Measurements from ENCODE around the gene C16orf96.

Gene C16orf96

DNA sequence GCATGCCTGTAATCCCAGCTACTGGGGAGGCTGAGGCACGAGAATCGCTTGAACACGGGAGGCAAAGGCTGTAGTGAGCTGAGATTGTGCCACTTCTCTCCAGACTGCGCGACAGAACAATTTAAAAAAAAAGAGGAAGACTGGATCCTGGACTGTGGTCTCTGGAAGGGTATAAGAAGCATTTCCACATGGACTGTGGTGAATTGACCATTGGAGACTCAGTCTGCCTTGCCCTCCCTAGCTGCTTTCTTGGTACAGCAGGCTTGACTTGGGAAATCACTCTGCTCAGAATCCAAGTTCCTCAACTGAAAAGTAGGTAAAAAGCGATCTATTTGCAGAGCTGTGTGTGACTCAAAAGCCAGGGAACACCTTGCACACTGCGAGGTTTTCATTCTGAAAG is 67.5 kb downstream of the C16orf96 start:
- DNase-seq: peak; percentile 19

GRCh38 chr16:4624015-4624826 is 68.1 kb downstream of the C16orf96 start, which contains the start of gene MGRN1:
MGRN1 (plus strand) TSS chr16:4624826; CDS start chr16:4624961, 135 bp downstream.
- peak; percentile 97 for DNase-seq

DNA sequence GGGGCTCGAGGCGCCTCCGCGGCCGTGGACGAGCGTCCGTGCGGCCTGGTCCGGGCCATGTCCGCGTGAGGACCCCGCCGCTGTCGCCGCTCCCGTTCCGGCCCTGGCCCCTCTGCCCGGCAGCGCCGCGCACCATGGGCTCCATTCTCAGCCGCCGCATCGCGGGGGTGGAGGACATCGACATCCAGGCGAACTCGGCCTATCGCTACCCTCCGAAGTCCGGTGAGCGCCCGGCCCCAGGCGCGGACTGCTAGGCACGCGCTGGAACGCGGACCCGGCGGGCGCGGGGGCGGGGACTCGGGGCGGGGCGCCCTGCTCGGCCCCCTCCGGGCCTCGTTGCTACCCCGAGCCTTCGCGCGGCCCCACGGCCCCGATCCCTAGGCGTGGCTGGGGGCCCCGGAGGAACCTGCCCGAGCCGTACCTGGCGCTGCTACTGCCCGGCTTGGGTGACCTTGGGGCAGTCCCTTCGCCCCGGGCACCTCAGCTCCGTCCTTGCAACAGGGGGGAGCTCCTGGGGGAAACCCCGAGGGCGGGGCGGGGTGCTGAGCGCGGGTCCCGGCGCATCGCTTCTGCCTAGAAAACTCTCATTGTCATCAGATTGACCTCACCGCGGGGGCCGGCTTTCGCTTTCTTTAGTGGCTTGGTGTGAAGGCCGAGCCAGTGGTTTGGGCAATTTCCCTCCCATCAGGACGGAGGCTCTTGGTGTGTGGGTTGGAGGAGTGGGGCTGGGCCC is 68.9 kb downstream of the C16orf96 start:
- DNase-seq: peak; percentile 83

DNA sequence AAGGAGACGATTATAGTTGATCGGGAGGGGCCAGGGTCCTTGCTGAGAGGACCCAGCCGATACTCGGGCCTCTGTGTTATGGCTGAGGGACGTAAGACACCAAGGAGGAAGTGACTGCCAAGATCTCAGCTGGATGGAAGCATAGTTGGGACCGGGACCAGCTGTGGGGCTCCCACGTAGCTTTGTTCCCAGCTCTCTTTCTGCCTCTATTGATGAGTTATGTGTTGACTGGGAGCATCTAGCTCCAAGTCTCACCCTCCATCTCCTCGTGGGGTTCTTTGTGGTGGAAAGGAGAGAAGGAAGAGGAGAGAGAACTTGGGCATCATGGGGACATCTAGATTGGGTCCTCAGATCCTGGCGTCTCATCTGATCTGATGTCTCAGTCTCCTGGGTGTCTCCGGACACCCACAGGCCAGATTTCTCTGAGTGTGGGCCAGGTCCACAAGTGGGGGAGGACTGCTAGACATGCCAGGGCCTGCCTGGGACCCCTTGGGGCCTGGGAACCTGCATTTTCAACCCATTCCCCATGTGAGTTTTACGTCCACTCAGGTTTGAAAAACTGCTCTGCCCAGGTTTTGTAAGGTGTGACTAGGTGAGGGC is 69.5 kb downstream of the C16orf96 start:
- DNase-seq: no peak

GRCh38 chr16:4626396-4626795 is 70.3 kb downstream of the C16orf96 start:
- DNase-seq: no peak

- no peak for DNase-seq
Observed at GRCh38 chr16:4628283-4628682, 72.1 kb downstream of the C16orf96 start.

DNA sequence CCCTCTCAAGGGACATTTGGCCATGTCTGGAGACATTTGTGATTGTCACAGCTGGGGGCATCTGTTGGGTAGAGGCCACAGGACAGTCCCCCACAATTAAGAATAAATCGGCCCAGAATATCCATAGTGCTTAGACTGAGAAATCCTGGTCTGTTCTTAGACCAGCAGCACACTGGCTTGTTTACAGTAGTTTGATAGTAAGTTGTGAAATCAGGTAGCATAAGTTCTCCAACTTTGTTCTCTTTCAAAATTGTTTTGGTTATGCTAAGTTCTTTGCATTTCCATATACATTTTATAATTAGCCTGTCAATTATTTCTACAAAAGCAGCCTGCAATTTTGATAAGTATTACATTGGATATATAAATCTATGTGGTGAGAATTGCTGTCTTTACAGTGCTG is 75.3 kb downstream of the C16orf96 start:
- no peak for DNase-seq

- no peak for DNase-seq
Observed at GRCh38 chr16:4633910-4634635, 77.9 kb downstream of the C16orf96 start.

GRCh38 chr16:4634768-4635167 is 78.6 kb downstream of the C16orf96 start:
- no peak for DNase-seq

DNA sequence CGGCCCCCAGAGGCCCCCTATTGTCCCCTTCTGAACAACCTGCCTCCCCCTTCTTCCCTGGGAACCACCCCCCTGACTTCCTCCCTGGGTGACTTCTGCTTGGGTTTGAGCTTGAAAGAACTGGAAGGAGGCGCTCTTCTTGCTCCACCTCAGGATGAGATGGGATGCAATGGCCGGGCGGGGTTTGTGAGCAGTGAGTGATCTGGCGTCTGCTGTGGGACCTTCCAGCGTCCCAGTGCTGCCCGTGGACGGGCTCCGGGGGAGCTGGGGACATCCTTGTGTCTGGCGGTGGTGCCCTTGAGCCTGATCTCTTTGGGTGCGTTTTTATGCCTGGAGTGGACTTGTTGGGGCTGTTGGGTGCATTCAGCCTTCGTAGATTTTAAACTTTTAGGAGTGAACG is 80.1 kb downstream of the C16orf96 start:
- no peak for DNase-seq

DNA sequence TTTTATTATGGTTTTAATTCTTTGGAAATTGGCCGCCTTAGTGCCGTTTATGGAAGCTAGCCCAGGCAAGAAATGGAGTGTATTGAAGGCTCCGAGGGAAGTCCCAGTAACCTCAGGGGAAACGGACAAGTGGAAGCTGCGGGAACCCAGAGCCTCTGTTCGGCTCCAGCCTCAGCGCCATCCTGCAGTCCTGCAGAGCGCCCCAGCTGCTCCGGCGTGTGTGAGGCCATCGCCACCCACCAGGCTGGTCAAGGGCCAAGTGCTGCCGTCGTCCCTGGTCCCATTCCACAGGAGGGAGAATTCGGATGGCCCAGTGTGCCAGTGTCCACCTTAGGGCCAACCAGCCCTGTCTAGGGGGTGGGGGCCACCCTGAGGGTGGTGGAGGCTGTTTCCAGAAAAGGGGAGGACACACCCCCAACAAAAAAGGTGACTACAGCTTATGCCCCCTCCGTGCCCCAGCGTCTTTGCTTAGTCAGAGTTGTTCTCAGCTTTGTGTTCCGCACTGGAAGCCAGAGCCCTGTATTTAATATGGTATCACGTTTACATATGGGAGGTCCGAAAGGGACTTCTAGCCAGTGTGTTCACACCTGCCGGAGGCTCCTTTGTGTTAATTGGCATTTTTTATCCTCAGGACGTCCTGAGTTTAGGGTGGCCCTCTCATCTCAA is 81.5 kb downstream of the C16orf96 start:
- no peak for DNase-seq

- DNase-seq: no peak
Observed at GRCh38 chr16:4639899-4640509, 83.9 kb downstream of the C16orf96 start.

GRCh38 chr16:4640572-4641305 is 84.6 kb downstream of the C16orf96 start:
- no peak for DNase-seq

GRCh38 chr16:4641306-4641687 is 85.2 kb downstream of the C16orf96 start:
- DNase-seq: no peak

GRCh38 chr16:4641895-4642294 is 85.8 kb downstream of the C16orf96 start:
- no peak for DNase-seq

- no peak for DNase-seq
Observed at GRCh38 chr16:4646773-4647643, 90.9 kb downstream of the C16orf96 start.

DNA sequence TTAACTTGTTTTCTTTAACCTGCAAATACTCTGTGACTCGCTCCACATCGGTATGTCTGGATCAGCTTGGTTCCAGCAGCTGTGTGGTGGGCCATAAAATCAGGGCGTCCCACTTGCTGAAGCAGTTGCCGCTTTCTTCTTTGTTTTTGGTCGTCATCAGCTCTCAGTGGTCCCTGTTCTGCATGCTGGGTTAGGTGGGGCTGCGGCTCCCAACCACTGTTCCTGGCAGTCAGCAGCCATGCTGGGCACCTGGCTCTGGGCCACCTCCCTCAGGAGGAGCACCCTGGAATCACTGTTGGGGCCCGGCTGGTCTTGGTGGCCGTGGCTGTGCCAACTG is 91.5 kb downstream of the C16orf96 start:
- no peak for DNase-seq

DNA sequence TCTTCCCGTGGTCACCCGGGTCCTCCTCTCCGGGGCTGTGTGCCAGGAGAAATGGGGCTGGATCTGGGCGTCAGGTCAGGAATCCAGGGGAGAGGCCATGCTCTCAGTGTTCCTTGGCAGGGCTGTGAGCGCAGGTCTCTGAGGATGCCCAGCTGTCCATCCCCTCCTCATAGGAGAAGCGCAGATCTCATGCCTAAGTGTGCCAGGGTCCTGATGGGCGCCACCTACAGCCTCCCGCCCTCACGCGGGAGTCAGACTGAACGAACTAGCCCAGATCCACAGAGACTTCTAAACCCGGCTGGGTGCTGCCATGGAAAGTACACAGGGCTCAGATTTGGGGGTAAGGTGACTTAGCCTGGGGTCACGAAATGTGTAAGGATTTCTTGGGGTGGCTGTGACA is 92.8 kb downstream of the C16orf96 start:
- DNase-seq: no peak

GRCh38 chr16:4649744-4650442 is 93.8 kb downstream of the C16orf96 start:
- no peak for DNase-seq
